Activated T-helper 1 cell treated with Interleukin-2 at 50 U/mL for 16 hours (primary cell): ENCODE results near the gene MCM7.

Source experiments
- DNase-seq: peaks from one replicate; pipeline ENCODE4 v3.0.0-alpha.2; 2020; ENCODE audit warnings: low read depth

The MCM7 gene

GRCh38 chr7:100071018-100071723 is 30.0 kb downstream of the MCM7 start:
- no peak for DNase-seq

- no peak for DNase-seq
Observed at GRCh38 chr7:100069991-100070390, 31.2 kb downstream of the MCM7 start.

- no peak for DNase-seq
Observed at GRCh38 chr7:100066953-100067352, 34.2 kb downstream of the MCM7 start.

- no peak for DNase-seq
Observed at GRCh38 chr7:100065452-100066186, 35.6 kb downstream of the MCM7 start.

GRCh38 chr7:100064162-100064561 is 37.0 kb downstream of the MCM7 start:
- no peak for DNase-seq

GRCh38 chr7:100063376-100063775 is 37.8 kb downstream of the MCM7 start:
- DNase-seq: no peak

- no peak for DNase-seq
Observed at GRCh38 chr7:100061518-100062193, 39.5 kb downstream of the MCM7 start.

GRCh38 chr7:100059251-100059739 is 41.9 kb downstream of the MCM7 start:
- no peak for DNase-seq

GRCh38 chr7:100057006-100057405 is 44.2 kb downstream of the MCM7 start:
- no peak for DNase-seq

GRCh38 chr7:100053215-100053614 is 48.0 kb downstream of the MCM7 start:
- no peak for DNase-seq

- DNase-seq: no peak
Observed at GRCh38 chr7:100051611-100052010, 49.6 kb downstream of the MCM7 start.

- DNase-seq: peak; percentile 70
Observed at GRCh38 chr7:100049441-100050291, 51.5 kb downstream of the MCM7 start, which contains the start of gene ZSCAN21. Gene ZSCAN21 (plus strand): TSS chr7:100049774. CDS start chr7:100057007, 7,233 bp downstream.

GRCh38 chr7:100048680-100049079 is 52.5 kb downstream of the MCM7 start:
- DNase-seq: no peak

- DNase-seq: no peak
Observed at GRCh38 chr7:100044718-100045117, 56.5 kb downstream of the MCM7 start.
